ENCODE data around the gene MMP20.

Gene MMP20

DNA sequence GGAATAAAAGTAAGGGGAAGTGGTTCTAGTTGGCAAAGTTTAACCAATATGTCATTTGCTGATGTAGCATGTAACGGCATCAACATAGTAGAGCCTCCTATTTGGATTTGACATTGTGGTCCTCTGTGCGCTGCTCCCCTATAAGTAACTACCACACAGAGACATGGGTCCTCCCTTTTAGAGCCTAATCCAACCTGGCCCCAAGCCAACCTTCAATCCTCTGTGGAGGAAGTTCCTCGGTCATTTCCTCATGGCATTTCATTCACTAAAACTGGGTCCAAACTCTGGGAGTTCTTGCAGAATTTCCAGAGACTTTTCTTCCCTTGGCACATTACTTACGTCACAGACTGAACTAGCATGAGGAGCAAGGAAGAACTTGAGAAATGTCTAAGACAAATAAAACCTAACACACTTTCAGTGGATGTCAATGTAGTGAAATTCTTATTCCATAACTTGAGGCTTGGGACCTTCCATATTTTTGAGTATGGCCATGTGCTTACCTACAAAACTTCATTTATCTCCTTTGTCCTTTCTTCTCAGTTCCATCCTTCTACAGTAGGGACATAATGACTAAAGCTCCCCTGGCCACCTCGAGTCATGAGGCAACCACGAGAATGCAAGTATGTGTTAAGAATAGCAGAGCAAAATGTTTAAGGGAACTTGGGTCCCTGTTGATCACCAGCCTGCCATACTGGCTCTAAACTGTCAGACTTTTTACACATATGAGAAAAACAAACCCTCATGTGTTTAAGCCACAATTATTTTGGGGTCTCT is 34.7 kb downstream of the MMP20 start:
- DNase-seq: peak; percentile 23

DNA sequence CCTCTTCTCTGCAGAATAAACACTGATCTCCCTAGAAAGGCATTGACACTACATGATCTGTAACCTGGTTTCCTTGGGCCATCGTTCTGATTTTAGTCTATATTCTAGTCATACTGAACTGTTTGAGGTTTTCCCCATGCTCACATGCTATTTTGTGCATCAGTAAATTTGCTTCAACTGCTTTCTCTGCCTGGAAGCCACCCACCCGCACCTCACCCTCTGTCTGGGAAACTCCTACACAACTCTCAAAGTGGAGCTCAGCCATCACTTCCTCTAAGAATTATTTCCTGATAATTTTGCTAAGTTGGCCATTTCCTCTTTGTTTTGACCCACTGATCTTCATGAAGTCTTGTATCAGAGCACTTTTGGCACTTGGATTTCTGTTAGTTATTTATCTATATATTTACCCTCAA is 36.1 kb downstream of the MMP20 start:
- no peak for DNase-seq

DNA sequence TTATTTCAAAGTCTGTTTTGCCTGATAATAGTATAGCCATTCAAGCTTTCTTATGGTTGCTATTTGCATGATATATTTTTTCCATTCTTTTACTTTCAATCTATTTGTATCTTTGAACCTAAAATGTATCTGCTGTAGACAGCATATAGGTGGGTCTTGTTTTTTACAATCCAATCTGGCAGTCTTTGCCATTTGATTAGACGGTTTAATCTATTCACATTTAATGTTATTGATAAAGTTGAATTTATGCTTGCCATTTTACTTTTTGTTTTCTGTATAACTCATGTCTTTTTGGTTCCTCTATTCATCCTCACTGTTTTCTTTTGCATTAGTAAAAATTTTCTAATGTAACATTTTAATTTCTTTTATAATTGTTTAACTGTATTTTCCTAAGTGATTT is 37.4 kb downstream of the MMP20 start:
- DNase-seq: no peak

DNA sequence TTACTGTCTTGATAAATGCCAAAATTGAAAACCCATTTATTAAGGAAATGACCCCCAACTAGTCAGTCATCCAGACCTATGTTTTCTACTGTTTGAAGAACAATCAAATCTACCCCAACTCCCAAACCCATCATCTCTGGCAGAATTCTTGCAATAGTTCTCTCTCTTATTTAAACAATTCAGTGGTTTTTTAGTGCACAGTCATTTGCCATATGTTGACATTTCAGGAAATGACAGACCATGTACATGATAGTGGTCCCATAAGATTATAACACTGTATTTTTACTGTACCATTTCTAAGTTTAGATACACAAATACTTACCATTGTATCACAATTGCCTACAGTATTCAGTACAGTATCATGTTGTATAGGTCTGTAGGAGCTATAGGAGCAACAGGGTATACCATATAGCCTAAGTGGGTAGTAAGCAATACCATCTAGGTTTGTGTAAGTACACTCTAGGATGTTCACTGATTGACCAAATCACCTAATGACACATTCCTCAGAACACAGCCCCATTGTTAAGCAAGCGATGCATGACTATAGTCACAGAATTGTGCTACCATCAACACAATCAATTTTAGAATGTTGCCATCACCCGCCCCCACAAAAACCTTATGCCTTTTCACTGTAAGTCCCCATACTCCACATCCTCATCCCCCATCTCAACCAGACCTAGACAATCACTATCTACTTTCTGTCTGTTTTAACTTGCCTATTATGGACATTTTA is 41.8 kb downstream of the MMP20 start:
- DNase-seq: peak; percentile 44

DNA sequence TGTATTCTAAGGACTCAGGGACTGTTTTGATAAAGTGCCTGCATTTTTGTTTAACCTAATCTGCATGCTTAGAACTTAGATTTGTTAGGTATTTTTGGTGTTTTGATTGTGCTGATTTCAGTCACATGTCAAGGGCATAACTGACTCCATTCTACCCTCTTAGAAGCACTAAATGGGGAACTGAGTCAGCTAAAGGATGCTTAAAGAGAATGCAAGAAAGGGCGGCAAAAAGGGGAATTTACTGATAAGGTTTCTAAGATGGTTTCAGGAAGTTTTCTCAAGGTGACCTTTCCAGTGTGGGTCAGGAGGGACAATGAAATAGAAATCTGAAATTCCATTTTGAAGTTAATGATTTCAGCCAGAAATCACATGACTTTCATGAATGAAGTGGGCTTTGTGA is 43.0 kb downstream of the MMP20 start:
- DNase-seq: no peak

DNA sequence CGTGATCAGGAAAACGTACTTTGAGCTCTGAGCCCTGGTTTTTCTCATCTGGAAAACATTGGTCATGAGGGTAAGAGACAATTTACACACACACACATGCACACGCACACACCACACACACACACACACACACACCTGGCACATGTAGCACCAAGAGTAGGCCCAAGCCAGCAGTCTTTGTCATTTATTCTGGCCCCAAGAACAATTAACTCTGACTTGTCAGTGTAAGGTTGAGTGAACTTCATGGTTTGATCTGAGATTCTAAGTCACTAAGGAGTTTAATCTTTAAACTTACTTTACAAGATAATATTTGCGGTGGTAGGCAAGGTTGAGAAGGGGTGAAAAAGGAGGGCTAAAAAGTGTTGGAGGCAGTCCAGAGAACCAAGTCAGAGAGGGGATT is 44.1 kb downstream of the MMP20 start:
- DNase-seq: no peak

DNA sequence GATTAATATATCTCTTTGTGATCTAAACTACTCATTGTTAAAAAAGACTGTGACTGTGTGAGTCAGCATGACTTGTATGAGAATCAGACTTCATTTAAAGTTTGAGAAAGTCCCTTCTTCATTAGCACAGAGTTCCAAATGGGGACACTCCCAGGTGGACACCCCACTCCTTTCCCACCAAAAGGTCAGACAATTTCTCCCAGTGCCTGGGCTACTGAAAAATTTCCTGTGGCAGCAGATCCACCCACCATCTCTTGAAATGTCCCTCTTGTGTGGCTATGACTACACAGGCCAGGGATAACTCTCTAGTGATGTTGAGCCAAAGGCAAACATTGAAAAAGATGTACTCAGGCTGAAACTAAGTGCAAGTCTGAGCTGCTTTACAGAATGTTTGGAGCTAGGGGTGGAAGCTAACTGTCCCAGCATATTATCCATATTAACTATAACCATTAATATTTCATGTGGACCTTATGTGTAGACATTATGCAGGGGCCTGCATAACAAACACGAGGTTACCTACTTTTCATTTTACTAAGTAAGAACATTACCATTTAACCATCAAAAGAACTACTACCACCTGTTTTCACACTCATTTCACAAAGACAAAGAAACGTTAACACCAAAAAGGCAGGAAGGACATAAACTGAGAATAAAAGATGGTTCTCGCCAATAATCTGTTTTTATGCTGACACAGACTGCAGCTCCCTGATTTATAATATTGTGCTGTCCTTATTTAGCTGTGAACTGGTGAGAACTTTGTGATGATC is 44.8 kb downstream of the MMP20 start:
- DNase-seq: no peak

DNA sequence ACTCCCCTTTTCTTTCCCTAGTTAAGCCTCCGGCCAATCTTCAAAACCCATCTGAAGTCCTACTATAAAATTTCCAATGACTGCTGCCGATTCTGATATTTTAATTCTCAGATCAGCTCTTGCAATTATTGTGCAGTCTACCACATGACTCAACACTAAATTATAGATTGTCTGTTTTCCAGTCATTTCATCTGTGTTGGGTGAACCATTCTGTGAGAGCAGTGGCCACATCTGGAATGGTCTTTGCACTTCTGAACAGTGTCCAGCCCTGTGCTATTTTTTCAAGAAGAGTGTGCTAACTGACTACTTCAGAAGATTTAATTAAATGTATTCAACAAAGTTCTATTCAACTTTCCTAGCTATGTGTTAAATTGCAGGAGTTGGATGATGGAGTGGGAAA is 47.4 kb downstream of the MMP20 start:
- DNase-seq: no peak

DNA sequence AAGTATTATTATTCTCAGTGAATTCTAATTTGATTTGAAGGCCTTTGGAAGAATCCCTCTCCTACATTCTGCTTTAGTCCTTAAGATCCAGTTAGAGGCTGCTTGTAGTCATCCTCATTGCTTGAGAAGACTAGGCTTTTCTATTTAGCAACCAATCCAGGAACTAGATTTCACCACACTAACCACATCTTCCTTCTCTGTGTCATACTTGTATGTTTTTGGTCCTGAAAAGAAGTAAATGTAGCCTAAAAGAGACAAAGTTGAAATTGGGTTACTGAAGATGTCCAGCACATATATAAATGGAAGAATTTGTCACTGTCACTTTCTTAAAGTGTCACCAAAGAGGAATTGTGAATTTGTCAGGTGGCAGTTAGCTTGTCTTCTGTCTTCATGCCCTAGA is 48.0 kb downstream of the MMP20 start:
- peak; percentile 74 for DNase-seq

DNA sequence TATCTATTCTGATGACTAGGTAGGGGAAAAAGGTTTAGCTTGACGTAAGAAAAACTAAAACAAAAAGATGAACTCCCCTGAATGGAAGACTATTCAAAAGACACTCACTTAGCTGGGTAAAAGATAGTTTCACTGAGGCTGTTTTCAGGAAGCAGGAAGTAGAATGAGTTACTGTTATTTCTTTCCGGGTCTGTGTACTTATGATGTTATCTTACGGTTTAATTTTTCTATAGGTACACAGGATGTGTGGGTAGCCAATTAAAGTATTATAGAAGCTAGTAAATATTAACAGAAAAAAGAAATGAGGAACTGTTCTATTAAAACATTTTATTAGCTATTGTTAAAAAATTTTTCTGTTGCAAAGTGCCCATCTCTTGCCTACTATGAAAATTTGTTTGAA is 48.8 kb downstream of the MMP20 start:
- no peak for DNase-seq

DNA sequence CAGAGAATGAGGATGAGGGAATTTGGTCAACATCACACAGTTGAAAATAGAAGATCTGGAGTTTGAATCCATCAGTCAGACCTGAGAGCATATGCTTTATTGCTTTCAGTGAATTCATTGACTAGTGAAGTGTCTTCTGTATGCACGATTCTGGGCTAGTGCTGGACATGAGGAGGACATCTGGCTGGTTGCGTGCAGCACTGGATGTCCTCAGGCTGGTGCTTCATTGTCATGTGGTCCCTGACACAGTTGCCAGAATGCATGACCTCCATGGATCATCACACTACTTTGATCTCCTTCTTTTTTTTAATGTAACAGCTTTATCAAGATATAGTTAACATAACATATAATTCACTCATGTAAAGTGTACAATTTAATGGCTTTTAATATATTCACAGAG is 50.1 kb downstream of the MMP20 start:
- DNase-seq: no peak

DNA sequence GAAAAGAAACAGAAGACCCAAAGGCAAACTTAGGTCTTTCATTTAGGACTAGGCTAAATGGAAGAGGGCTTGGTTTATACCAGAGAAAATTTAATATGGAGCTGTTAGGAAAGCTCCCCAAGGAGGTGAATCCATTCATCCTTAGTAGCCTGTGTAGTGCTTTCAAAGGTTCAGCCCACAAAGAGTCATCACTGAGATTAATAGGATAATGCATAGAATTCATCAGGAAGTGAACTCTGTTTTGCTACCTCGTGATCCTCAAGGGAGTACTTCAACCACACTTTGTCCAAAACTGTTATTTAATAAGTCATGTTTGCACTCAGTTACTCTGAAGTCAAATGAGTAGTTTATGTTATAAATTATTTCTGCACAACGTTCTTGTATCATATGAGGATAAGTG is 51.3 kb downstream of the MMP20 start:
- DNase-seq: peak; percentile 27

DNA sequence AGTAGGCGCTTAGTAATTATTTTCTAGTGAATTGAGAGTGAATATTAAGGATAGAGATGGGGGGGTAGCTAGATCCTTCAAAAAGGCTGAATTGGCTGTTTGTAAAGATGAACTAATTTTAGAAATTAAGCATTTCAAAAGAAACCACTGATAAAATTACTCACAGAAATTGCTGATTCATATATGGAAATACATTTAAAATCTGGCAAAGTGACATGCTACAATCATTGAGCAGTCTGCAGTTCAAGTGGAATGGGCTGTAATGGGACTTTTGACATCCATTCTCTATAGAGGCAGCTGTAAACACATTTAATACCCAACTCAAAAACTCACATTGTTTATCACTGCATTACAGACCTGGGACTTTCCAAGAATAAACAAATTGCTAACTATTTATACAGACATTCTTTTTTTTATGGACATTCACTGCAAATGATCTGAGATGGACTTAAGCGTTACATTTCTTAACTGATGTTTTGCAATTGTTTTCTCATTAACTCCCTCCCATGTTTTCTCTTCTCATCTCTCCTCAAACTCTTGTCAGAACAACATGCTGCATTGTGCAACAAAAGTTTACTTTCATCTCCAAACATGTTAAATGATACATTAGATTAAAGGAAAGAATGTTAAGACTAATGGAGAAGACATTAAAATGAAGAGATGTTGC is 52.4 kb downstream of the MMP20 start:
- no peak for DNase-seq

DNA sequence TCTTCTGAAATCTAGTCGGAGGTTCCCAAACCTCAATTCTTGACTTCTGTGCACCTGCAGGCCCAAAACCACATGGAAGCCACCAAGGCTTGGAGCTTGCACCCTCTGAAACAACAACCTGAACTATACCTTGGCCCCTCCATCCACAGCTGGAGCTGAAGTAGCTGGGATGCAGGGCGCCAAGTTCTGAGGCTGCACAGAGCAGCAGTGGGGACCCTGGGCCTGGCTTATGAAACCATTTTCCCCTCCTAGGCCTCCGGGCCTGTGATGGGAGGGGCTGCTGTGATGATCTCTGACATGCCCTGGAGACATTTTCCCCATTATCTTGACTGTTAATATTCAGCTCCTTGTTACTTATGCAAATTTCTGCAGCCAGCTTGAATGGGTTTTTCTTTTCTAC is 56.3 kb downstream of the MMP20 start:
- no peak for DNase-seq

DNA sequence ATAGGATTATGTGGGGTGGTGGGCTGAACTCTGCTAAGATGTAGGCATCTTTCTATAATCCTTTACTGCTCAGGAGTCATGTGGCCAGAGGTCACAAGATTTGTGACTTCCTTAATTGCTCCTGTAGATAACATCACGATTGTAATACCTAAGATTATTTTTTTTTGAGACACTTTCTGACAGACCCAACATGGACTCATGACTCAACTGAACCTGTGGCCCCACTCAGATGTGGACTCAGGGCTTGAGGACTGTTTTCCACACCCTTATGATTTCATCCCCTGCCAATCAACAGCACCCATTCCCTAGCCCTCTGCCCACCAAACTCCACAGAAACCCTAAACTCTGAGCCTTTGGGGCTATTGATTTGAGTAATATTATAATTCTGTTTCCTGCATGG is 59.0 kb downstream of the MMP20 start:
- no peak for DNase-seq

DNA sequence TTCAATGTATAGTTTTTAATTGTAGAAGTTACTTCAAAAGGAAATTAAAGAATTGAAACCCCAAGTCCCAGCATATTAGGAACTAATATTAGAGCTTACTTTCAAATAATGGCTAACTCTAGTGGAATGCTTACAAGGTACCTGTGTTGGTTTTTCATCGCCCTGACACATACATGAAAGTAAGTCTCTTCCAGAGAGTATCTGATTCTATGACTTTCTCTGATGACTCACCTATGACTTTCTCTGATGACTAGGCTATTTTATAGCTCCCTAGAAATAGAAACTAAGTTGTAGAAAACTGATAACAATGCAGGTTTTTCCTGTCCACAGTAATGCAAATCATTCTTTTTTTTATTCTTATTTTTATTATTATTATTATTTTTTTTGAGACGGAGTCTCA is 61.0 kb downstream of the MMP20 start:
- DNase-seq: peak; percentile 55

DNA sequence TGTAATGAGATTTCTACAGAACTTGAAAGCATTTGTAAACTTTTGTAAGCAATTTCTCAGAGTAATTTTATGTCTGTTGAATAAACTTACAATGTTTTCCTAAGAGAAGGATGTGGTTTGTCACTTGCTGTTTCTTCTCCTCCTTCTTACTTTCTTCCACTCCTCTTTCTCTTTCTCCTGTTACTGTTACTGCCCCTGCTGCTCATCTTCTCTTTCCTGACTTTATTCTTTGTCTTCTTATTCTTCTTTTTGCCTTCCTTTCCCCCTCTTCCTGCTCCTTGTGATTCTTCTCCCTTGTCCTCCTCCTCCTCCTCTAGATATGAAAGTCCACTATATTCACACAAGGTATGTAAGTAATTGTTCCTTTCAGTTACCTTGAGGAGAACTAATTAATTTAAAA is 63.5 kb downstream of the MMP20 start:
- DNase-seq: no peak

DNA sequence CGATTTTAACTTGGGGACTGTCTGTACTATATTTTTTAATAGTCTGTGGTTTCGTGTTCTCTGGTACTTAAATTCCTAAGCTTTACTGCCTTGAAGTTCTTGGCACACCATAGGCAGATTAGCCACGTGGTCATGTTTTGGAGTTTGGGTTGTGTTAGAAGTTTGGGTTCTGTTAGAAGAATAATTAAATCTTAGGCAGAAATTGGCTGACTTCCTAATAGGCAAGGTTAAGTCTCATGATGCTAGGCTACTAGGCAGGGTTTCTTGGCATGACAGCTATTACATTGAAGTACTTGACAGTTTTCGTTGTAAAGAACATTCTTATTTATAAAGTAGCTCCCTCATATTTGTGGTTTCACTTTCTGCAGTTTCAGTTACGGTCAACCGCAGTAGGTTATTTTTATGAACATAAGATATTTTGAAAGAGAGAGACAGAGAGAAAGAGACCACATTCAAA is 64.5 kb downstream of the MMP20 start:
- DNase-seq: peak; percentile 83

DNA sequence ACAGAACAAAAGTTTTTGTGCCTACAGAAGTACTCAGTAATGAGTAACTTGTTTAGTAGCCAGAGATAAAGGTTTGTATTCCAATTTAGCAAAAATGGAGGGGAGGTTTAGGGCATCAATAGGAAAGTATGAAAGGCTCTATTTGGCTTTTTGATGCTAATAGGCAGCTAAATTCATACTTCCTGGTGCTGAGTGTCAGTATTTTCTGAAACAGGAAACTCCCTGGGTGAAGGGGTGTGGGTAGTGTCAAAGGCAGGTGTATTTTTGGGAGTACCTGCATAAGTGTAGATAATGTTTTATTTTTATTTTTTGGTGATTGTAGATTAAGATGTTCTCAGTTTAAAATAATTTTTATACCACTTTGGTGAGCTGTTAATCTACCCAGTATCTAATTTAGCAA is 65.3 kb downstream of the MMP20 start:
- peak; percentile 26 for DNase-seq

DNA sequence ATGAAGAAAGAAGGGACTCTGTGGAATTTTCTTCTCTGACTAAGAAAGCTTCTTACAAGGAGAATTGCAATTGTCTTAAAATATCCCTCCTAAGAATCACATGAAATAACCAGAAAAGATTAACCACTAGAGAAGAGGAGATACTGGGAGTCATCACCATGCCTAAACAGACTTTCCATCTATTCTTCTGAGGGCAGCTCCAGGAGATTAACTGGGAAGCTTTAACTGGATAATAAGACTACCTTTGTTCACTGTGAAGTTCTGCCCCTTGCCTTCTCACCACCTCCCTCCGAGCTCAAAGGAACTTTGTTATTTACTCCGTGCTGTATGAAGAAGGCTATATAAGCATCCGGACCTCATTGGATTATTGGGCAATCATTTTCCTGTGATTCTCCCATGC is 70.0 kb downstream of the MMP20 start:
- DNase-seq: no peak

DNA sequence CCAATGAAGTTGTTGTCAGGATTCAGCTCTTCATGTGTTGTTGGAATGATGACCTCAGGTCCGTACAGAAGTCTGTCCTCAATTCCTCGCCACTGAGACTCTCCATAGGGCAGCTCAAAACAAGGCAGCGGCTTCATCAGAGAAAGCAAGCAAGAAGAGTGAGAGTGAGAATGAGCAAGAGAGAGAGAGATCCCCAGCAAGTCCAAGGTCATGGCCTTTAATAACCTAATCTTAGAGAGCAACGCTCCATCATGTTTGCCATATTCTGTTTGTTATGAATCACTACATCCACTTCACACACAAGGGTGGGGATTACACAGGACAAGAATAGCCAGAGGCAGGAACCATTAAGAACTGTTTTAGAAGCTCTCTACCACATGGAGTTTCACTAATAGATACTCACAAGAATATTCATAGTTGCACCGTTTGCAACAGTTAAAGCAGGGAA is 71.3 kb downstream of the MMP20 start:
- DNase-seq: no peak

DNA sequence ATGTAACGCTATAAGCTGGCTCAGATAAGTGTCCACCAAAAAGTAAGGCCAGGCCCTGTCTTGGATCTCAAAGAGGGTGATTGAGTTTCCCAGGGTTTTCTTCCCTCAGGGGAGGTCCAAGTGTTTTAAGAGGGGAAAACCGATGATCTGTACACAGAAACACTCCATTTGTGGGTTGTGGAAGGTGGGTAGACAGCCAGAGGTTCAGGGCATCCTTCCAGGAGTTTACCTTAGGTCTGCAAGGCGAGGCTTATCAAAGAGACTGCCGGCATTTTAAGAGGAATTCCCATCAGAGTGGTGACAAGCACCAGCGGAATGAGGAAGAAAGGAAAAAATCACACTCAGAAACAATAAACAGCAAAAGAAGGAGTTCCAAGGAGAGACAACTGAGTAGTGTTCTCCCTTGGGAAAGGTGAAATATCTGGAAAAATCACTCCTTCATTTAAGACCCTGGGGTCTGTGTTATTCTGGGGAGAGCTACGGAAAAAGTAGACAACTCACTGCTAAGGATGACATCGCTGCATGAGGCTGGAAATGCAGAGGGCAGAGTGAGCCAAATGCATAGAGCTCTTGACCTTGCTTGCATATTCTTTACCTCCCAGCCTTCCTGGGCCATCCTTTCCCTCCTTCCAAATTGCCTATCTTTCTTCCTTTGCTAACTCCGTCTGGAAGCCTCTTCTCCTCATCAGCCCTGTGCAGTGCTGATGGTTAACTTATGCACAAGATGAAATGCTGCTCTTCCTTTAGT is 72.5 kb downstream of the MMP20 start:
- no peak for DNase-seq

Measured in hematopoietic multipotent progenitor cell treated with erythropoietin and hydrocortisone succinate and interleukin-3 and kit ligand, for 4 days (in vitro differentiated cells).